Spinal cord (tissue), 10 donors: Measurements from ENCODE around the gene ADGRV1. TPM values are rescaled to one million over a fixed set of nuclear protein-coding genes. Genes with fewer than 3 reads are reported as not detected.
"Not testable (repeated sequence)": the region's sequence is repeated elsewhere in the genome, so short reads cannot be mapped to it uniquely, and the experiment has no call there.

Experiments used
- DNase-seq, 6 donors: peaks; one replicate each; pipeline versions ENCODE4 v3.0.0 to v3.0.0-alpha.2; 2013 to 2015; ENCODE audit warnings: low spot score in 6 of 6, low read depth in 4 of 6
- H3K27ac ChIP-seq: one replicate; pipeline ENCODE4 v1.5.1; 2013; ENCODE audit warnings: low read depth, low read length, control low read depth
- H3K27me3 ChIP-seq: one replicate; pipeline ENCODE4 v1.6.1; 2013; ENCODE audit warnings: low read length; ENCODE audit not compliant: control insufficient read depth, insufficient read depth
- H3K36me3 ChIP-seq: one replicate; pipeline ENCODE4 v1.6.1; 2013; ENCODE audit warnings: low read length; ENCODE audit not compliant: control insufficient read depth, insufficient read depth
- H3K4me1 ChIP-seq: one replicate; pipeline ENCODE4 v1.6.1; 2013; ENCODE audit warnings: low read length; ENCODE audit not compliant: control insufficient read depth, insufficient read depth
- H3K4me3 ChIP-seq: one replicate; pipeline ENCODE4 v1.5.1; 2013; ENCODE audit warnings: low read depth, low read length, control low read depth
- H3K9me3 ChIP-seq: one replicate; pipeline ENCODE4 v1.6.1; 2013; ENCODE audit warnings: low read length; ENCODE audit not compliant: control insufficient read depth, insufficient read depth
- WGBS: methylation state at CpG from one replicate; pipeline ENCODE4 v1.1.5; 2013; ENCODE audit warnings: missing lambda C conversion rate; ENCODE audit not compliant: insufficient coverage; 5-methylcytosine and 5-hydroxymethylcytosine counted together
- polyA plus RNA-seq, 2 donors: library from polyadenylated mRNA; unstranded; fragments of 120-200 nt; gene quantifications; one replicate each; pipeline ENCODE4 v1.2.1, GENCODE V29; 2013; ENCODE audit not compliant: insufficient read length in 2 of 2
- total RNA-seq, 2 donors: library from RNA; depleted of rRNA in 1 of 2; stranded (reverse); fragments of 120-200 nt in 1 of 2; fragments of >200 nt in 1 of 2; gene quantifications; one replicate each; pipeline versions ENCODE4 v1.2.3 to v1.2.4, GENCODE V29; 2013 to 2014
- donor health status: healthy.

ADGRV1 gene
- total and polyA plus RNA-seq, 4 donors = 72.0 to 180 (median 108) TPM

DNA sequence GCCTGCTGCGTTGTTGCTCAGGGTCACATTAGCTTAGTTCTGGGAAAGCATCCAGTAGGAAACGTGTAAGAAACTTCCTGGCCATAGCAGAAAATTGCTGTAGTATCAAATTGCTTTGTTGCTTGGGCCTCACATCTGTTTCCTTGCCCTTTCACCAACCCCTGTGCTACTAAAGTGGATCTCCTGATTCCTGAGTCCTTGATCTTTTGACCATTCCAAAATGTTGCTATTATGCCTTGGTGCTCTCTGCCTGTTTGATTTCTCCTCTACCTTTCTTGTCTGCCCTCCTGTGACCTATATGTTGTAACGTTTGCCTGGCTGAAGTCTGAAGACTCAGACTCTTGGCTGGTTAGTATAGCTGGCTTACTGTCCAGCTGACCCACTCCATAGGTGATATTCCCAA lies 350.5 kb downstream of the ADGRV1 start:
- WGBS = 80% methylated on average over 1 of the region's 3 CpGs
- Histone ChIP-seq H3K9me3 (no peaks in the 10 kb centered on the region), H3K4me3 (no peak overlapping the region), H3K4me1 (no peaks in the 10 kb centered on the region), H3K36me3 (no peaks in the 10 kb centered on the region), H3K27me3 (no peaks in the 10 kb centered on the region), H3K27ac (no peak overlapping the region)
- DNase-seq = peak in 1 of 6 donors; percentile 20

DNA sequence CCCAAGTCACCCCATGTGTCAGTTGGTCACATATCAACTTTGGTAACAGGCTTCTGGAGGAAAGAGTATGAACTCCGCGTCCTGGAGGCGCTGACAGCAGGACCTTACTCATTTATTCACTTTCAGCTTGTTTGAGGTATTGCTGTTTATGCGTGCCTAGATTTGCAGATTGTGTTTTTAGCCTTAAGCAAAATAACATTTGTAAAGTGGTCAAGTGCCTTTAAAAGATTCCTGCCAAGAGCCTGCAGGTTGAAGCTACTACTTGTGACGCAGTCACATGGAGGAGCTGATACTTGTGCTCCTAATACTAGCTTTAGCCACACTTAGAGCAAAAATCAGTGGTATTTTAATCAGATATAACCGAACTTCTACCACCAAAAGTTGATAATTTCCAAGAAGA lies 351.3 kb downstream of the ADGRV1 start:
- H3K27me3 ChIP-seq = no peaks in the 10 kb centered on the region
- H3K9me3 ChIP-seq = no peaks in the 10 kb centered on the region
- DNase-seq = no peak
- H3K36me3 ChIP-seq = no peaks in the 10 kb centered on the region
- WGBS = no CpG with 5 or more reads among the region's 6 CpGs
- H3K4me1 ChIP-seq = no peaks in the 10 kb centered on the region
- H3K27ac ChIP-seq = no peak overlapping the region
- no peak overlapping the region for H3K4me3 ChIP-seq

DNA sequence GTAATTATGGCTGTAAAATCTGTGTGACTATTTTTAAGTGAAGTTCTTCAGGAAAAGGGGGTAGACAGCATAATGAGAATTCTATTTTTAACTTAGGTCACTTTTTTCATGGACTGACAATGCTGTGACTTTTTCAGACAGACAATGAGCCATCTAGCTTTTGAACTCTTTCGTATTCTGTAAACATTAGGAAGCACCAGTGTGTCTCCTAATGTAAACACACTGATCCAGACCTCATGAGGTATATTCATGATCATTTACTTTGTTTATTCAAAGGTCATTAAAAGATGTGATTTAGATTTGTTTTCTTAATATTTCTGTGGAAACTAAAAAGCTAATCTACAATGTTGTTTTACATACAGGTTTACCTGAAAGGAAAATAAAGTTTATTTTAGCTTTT lies 352.6 kb downstream of the ADGRV1 start:
- H3K4me1 ChIP-seq = no peaks in the 10 kb centered on the region
- no peaks in the 10 kb centered on the region for H3K27me3 ChIP-seq
- no peak for DNase-seq
- no peaks in the 10 kb centered on the region for H3K36me3 ChIP-seq
- WGBS = no CpG with 5 or more reads among the region's 1 CpG
- H3K9me3 ChIP-seq = no peaks in the 10 kb centered on the region
- no peak overlapping the region for H3K4me3 ChIP-seq
- no peak overlapping the region for H3K27ac ChIP-seq

DNA sequence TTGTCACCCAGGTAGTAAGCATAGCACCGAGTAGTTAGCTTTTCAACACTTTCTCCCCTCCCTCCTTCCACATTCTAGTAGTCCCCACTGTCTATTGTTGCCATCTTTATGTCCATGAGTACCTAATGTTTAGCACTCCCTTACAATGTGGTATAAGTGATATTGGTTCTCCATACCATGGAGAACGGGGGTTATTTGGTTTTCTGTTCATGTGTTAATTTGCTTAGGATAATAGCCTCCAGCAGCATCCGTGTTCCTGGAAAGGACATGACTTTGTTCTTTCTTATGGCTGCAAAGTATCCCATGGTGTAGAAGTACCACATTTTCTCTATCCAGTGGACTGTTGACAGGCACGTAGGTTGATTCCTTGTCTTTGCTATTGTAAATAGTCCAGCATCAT lies 353.9 kb downstream of the ADGRV1 start:
- no peaks in the 10 kb centered on the region for H3K9me3 ChIP-seq
- H3K4me3 ChIP-seq = no peak overlapping the region
- H3K4me1 ChIP-seq = no peaks in the 10 kb centered on the region
- no peak for DNase-seq
- no peaks in the 10 kb centered on the region for H3K36me3 ChIP-seq
- WGBS = 40% methylated on average over 1 of the region's 4 CpGs
- no peaks in the 10 kb centered on the region for H3K27me3 ChIP-seq
- no peak overlapping the region for H3K27ac ChIP-seq

DNA sequence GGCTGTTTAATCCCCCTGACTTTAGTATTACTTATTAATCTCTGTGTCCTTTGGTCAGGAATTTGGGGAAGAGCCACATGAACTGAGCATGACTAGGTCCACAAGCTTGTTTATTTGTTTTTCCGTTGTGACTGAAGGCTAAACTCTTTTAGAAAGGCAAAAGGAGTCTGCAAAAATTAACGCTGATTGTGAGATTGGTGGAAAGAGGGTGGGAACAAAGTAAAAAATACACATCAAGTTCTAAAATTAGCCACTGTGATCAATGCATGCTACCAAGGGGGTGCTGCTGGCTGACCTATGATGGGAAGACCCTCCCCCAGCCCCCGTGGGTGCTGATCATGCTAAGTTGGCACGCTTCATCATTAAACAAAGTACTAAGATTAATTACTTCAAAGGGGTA lies 356.8 kb downstream of the ADGRV1 start:
- no peaks in the 10 kb centered on the region for H3K36me3 ChIP-seq
- H3K27me3 ChIP-seq = no peaks in the 10 kb centered on the region
- WGBS = 67% methylated on average over 1 of the region's 4 CpGs
- no peaks in the 10 kb centered on the region for H3K9me3 ChIP-seq
- no peak for DNase-seq
- no peak overlapping the region for H3K4me3 ChIP-seq
- no peaks in the 10 kb centered on the region for H3K4me1 ChIP-seq
- no peak overlapping the region for H3K27ac ChIP-seq

DNA sequence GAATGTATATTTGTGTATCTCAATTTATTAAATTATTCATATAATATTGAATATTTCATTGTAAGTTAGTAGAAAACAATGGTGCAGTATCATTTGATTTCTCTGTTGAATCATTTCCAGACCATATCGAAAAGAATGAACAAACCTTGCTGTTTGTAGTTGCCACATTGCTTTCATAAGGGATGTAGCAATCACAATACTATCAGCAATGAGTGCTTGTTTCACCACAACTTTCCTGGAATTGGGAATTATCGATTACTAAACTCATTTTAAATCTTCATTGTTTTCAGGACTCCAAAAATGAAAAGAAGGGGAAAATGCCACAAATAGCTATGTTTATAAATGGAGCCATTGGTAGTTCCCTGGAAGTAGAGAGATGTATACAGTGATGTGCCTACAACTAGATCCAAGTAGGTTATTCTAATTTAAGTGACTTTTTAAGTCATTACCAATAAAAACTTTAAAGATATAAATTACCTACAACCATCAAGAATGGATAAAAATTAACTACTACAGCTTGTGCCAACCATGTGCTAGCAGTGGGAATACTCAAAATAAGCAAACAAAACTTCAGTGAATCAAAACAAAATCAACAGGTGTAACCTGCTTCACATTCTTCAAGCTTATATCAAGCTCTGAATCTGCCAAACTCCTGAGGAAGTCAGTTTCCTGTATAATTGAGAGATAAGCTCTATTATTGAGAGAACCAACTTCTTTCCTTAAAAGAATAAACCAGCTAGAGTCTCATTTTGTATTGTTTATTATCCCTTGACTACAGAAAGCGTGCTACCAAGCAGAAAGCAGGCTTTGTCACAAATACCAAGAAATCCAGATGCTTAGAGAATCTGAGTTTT lies 358.6 kb downstream of the ADGRV1 start:
- no peak overlapping the region for H3K4me3 ChIP-seq
- no peak for DNase-seq
- WGBS = 43% methylated on average over 1 of the region's 3 CpGs
- H3K4me1 ChIP-seq = no peaks in the 10 kb centered on the region
- H3K9me3 ChIP-seq = no peaks in the 10 kb centered on the region
- no peaks in the 10 kb centered on the region for H3K36me3 ChIP-seq
- no peaks in the 10 kb centered on the region for H3K27me3 ChIP-seq
- H3K27ac ChIP-seq = no peak overlapping the region

- no peaks in the 10 kb centered on the region for H3K27me3 ChIP-seq
- no peak overlapping the region for H3K4me3 ChIP-seq
- no peak for DNase-seq
- 83% methylated on average over 1 of the region's 6 CpGs for WGBS
- H3K4me1 ChIP-seq = no peaks in the 10 kb centered on the region
- H3K27ac ChIP-seq = no peak overlapping the region
- H3K9me3 ChIP-seq = no peaks in the 10 kb centered on the region
- no peaks in the 10 kb centered on the region for H3K36me3 ChIP-seq
These were observed 359.5 kb downstream of the ADGRV1 start for GRCh38 chr5:90917928-90918668.

- no peaks in the 10 kb centered on the region for H3K27me3 ChIP-seq
- H3K4me3 ChIP-seq = no peak overlapping the region
- no peaks in the 10 kb centered on the region for H3K9me3 ChIP-seq
- DNase-seq = peak in 2 of 6 donors; percentile 11 to 64
- no peak overlapping the region for H3K27ac ChIP-seq
- no peaks in the 10 kb centered on the region for H3K4me1 ChIP-seq
- no peaks in the 10 kb centered on the region for H3K36me3 ChIP-seq
- 83% methylated on average over 1 of the region's 2 CpGs for WGBS
These were observed 362.9 kb downstream of the ADGRV1 start for GRCh38 chr5:90921418-90921973.

DNA sequence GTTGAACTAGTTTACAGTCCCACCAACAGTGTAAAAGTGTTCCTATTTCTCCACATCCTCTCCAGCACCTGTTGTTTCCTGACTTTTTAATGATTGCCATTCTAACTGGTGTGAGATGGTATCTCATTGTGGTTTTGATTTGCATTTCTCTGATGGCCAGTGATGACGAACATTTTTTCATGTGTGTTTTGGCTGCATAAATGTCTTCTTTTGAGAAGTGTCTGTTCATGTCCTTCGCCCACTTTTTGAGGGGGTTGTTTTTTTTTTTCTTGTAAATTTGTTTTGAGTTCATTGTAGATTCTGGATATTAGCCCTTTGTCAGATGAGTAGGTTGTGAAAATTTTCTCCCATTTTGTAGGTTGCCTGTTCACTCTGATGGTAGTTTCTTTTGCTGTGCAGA lies 365.6 kb downstream of the ADGRV1 start:
- H3K27ac ChIP-seq, H3K9me3 ChIP-seq, H3K27me3 ChIP-seq, H3K4me3 ChIP-seq, H3K36me3 ChIP-seq, H3K4me1 ChIP-seq, DNase-seq: not testable (repeated sequence)
- no CpG with 5 or more reads among the region's 2 CpGs for WGBS
